GM18867 (cell line): ENCODE results near the gene CIITA.
A peak's percentile ranks its signal among the peaks of the same experiment; 100 is the strongest.
"Not testable (repeated sequence)": the region's sequence is repeated elsewhere in the genome, so short reads cannot be mapped to it uniquely, and the experiment has no call there.

ENCODE experiments used
- ATAC-seq: cut with Tn5 transposase; IDR thresholded peaks from one replicate; pipeline ENCODE4 v1.9.1; 2021; ENCODE audit warnings: mild to moderate bottlenecking, moderate library complexity; ENCODE audit not compliant: unreplicated experiment

The CIITA gene

GRCh38 chr16:10876799-10877341 lies at the start of gene CIITA:
Gene CIITA (plus strand): TSS chr16:10877202. CDS start chr16:10877331, 129 bp downstream.
- peak; percentile 61 for ATAC-seq

GRCh38 chr16:10827691-10828341 lies 49.2 kb upstream of the CIITA start:
- ATAC-seq = no peak

- no peak for ATAC-seq
These were observed 48.1 kb upstream of the CIITA start for GRCh38 chr16:10828851-10829366.

- ATAC-seq = not testable (repeated sequence)
These were observed 47.5 kb upstream of the CIITA start for GRCh38 chr16:10829390-10830098.

- ATAC-seq = not testable (repeated sequence)
These were observed 46.8 kb upstream of the CIITA start for GRCh38 chr16:10830240-10830639.

DNA sequence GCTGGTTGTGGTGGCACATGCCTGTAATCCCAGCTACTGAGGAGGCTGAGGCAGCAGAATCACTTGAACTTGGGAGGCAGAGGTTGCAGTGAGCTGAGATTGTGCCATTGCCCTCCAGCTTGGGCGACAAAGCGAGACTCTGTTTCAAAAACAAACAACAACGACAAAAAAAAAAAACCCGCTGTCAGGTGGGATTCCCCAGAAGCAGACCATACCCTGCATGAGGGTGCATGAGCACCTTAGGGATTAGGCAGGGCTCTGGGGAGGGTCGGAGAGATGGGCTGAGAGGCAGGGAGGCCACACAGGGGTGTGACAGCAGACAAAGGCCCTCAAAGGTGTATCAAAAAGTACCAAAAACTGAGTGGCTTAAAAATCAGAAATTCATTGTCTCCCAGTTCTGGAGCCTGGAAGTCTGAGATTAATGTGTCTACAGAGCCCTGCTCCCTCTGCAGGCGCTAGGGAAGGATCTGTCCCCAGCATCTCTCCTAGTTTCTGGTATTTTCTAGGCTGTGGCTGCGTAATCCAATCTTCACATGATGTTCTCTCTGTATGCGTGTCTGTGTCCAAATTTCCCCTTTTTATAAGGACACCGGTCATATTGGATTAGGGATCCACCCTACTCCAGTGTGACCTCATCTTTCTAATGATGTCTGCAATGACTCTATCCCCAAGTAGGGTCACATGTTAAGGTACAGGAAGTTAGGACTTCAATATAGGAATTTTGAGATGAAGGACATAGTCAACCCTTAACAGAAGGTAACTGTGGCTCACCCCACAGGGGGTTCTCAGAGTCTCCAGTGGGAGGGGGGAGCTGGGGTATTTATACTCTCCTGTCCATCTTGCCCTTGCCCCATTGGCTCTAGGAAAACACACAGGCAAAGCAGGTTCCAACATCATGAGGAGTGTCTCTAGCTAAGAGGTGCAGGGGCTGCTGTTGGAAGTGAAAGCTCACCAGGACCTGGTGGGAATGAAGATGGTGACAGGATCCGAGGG lies 44.8 kb upstream of the CIITA start:
- no peak for ATAC-seq

DNA sequence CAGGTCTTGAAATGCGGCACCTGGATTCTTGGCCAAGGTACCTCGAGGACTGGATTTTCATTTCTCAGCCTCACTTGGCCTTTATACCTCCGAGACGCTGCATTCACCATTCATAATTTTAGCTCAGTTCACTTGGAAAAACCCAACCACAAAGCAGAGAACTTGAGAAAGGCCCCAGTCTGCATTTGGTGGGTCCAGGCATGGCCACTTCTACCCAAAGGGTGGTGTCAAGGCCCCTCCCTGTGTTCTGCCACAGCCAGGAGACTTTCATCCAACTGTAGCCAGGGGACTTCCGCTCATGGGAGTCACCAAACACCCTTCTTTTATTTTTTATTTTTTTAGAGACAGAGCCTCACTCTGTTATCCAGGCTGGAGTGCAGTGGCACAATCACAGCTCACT lies 43.7 kb upstream of the CIITA start:
- ATAC-seq = no peak

- ATAC-seq = no peak
These were observed 42.9 kb upstream of the CIITA start for GRCh38 chr16:10834130-10834529.

DNA sequence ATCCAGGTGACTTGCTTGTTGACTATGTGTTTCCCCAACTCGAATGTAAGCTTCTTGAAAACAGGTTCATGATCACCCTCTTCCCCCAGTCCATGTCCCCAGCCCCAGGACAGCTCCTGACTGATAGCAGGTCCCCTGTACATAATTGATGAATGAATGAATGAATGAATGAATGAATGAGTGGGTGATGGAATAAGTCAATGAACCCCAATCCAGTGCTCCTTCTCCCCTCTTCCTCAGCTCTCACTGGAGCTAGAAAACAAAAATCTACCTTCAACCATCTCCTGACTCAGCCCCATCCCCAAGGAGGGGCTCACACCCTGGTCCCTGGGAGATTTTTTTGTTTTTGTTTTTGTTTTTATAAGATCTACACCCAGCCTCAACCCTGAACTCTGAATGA lies 42.2 kb upstream of the CIITA start:
- no peak for ATAC-seq

DNA sequence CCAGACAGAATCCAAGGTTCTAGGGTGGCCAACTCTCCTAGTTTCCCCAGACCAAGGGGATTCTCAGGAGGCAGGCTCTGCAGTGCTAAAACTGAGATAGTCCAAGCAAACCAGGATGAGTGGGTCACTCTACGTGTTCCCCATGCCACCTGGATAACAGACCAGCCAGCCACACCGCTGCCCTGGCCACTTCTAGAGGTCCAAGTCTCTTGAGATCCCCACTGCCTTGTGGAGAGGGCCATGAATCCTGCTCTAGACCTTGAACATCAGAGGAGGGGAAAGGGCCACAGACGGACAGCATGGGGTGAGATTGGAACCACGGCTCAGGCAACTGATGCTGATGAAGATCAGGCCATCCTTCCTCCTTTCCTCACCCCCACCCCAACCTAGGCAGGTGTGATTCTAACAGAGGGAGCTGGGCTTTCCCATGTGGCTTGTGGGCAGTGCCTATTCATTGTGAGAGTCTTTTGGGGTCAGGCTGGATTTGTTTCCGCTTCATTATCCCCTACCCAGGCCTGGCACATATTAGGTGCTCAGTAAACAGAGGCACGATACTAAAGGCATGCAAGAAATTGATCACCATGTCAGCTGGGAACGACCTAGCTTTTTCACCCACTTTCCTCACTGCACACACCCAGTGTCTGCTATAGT lies 41.6 kb upstream of the CIITA start:
- ATAC-seq = peak; percentile 65

- no peak for ATAC-seq
These were observed 40.7 kb upstream of the CIITA start for GRCh38 chr16:10836174-10836853.

DNA sequence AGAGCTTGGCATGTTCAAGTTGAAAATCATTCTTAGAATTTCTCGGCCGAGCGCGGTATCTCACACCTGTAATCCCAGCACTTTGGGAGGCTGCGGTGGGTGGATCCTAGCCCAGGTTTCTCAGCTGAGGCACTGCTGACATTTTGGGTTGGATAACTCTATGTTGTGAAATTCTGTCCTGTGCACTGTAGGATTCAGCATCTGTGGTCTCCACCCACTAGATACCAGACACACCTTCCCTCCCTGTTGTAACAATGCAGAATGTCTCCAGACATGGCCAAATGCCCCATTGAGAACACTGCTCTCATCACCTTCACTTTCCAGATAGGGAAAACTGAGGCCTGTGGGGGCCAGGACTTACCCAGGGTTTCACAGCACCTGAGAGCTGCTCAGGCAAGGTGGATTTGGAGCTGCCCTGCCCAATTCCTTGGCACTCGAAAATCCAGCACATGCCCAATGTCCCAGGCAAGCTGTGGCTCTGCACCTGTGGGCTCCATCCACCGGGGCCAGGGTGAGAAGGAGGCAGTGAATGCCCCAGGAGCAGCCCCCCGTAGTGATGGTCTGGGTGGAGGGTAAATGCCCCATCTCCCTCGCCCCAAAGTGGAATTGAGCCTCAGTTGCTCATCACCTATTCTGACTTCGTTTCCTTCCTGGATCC lies 38.3 kb upstream of the CIITA start:
- no peak for ATAC-seq

DNA sequence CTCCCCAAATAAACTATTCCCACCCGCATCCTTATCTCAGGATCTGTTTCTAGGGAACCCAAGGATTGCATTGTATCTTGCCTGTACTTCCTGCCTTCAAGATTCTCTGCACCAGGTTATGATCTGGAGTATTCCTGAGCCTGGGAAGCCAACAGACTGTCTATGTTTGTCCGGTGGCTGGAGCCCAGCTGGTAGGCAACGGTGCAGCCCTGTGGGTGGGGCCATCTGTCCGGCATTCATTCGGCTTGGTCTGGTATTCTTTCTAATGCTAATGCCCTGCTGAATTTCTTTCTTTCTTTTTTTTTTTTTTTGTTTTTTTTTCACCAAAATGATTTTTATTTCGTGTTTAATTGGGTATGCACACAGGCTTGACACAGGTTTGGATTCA lies 37.7 kb upstream of the CIITA start:
- no peak for ATAC-seq

GRCh38 chr16:10840703-10841102 lies 36.3 kb upstream of the CIITA start:
- ATAC-seq = no peak

GRCh38 chr16:10846213-10846998 lies 30.6 kb upstream of the CIITA start:
- no peak for ATAC-seq

DNA sequence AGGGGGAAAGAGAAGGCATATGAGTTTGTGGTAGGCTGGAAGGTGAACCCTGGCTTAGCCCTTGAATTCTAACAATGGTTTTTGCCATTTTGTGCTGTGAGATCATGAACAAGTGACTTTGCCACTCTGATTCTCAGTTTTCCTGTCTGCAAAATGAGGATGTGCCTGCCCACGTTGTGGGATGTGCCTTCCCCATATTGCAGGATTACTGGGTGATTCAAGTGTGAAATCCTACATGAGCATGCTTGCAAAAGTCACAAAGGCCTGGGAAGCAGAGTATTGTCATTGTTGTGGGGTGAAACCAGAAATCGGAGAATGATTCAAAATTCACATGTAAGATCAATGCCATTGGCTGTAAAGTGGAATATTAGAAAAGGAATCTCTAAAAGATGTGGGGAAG lies 29.8 kb upstream of the CIITA start:
- no peak for ATAC-seq

GRCh38 chr16:10849736-10850477 lies 27.1 kb upstream of the CIITA start:
- ATAC-seq = no peak

- no peak for ATAC-seq
These were observed 26.5 kb upstream of the CIITA start for GRCh38 chr16:10850478-10850850.
